ENCODE measurements around the gene EXOC6B.

DNA sequence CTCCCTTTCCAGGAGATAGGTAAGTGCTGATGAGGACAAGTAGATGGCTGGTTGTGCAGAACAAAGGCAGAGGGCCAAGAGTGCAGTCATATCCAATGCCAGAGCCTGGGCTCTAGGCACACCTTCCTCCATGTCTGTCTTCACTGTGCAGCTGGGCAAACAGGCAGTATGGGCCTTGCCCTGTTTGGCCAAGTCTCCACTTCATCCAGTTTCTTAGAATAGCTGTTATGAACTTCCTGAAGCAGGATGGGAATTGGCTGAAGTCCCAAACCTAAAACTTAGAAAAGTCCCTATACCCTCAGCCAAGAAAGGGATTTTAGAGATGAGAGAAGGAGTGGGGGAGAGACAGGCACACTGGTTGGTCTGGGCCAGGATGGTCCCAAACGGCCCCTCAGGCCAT is 640.6 kb downstream of the EXOC6B start:
- TF ChIP-seq POLR2AphosphoS5 (IDR thresholded peaks at IDR 0.05; ENCODE audit: borderline replicate concordance, low read depth, low read length) (no peak), EZH2 (IDR thresholded peaks at IDR 0.05) (no peak)

Measured in SK-N-MC (cell line).